ENCODE measurements around the gene NTN4.

- TF ChIP-seq EZH2 (IDR thresholded peaks at IDR 0.05; ENCODE audit: low read length) (no peak), CTCF (optimal IDR thresholded peaks at IDR 0.05 in 1 of 3, IDR thresholded peaks at IDR 0.05 in 1 of 3, conservative IDR thresholded peaks at IDR 0.05 in 1 of 3; ENCODE audit: extremely low read depth in 1 of 3, insufficient read depth in 2 of 3, low read length in 3 of 3) (no peak)
Observed at GRCh38 chr12:95712269-95712668, 78.3 kb downstream of the NTN4 start.
